ENCODE data around the gene ABLIM1.

GRCh38 chr10:114576132-114576487, 82.0 kb downstream of the ABLIM1 start:
- TF ChIP-seq SP1 (IDR thresholded peaks at IDR 0.05): no peak
- TF ChIP-seq NFRKB (IDR thresholded peaks at IDR 0.05): no peak
- TF ChIP-seq, protein P1, sequence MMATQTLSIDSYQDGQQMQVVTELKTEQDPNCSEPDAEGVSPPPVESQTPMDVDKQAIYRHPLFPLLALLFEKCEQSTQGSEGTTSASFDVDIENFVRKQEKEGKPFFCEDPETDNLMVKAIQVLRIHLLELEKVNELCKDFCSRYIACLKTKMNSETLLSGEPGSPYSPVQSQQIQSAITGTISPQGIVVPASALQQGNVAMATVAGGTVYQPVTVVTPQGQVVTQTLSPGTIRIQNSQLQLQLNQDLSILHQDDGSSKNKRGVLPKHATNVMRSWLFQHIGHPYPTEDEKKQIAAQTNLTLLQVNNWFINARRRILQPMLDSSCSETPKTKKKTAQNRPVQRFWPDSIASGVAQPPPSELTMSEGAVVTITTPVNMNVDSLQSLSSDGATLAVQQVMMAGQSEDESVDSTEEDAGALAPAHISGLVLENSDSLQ (IDR thresholded peaks at IDR 0.05): no peak
- no peak for TF ChIP-seq LEF1 (IDR thresholded peaks at IDR 0.05; ENCODE audit: borderline replicate concordance)
- TF ChIP-seq HDGF (IDR thresholded peaks at IDR 0.05; ENCODE audit: borderline replicate concordance): no peak
- TF ChIP-seq ARNT (IDR thresholded peaks at IDR 0.05): no peak
- TF ChIP-seq FOXA1 (IDR thresholded peaks at IDR 0.05): no peak
- no peak for TF ChIP-seq SUZ12 (IDR thresholded peaks at IDR 0.05)
- no peak for TF ChIP-seq FOXM1 (IDR thresholded peaks at IDR 0.05; ENCODE audit: borderline replicate concordance)
- no peak for TF ChIP-seq TARDBP (IDR thresholded peaks at IDR 0.05)
- TF ChIP-seq BHLHE40 (IDR thresholded peaks at IDR 0.05; ENCODE audit: borderline replicate concordance): no peak
- TF ChIP-seq CTBP1 (IDR thresholded peaks at IDR 0.05; ENCODE audit: borderline replicate concordance): no peak

Measured in HEK293T (cell line).